Femur (tissue), 1 donor: ENCODE results near the gene GASK1B.
A peak's percentile ranks its signal among the peaks of the same experiment; 100 is the strongest.

Experiments
- DNase-seq: peaks from one replicate; pipeline ENCODE4 v3.0.0-alpha.2; 2017

Gene GASK1B

DNA sequence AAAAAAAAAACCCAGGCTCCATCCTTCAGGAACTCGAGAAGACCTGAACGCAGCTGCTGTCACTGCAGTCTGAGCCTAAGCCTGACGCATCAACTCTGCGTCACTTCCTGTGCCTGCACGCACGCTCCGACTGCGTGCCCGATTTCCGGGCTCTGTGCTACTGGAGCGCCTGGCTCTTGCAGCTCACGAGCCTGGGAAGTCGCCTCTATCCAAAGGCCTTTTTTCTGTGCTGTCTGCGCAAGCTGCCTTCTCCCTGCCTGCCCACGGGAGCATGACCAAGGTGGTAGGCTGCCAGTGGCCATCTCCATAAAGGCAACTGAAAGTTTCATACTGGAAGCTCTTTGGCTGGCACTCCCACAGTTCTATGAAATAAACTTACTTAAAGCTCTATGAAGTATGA is 9.9 kb upstream of the GASK1B start:
- no peak for DNase-seq

DNA sequence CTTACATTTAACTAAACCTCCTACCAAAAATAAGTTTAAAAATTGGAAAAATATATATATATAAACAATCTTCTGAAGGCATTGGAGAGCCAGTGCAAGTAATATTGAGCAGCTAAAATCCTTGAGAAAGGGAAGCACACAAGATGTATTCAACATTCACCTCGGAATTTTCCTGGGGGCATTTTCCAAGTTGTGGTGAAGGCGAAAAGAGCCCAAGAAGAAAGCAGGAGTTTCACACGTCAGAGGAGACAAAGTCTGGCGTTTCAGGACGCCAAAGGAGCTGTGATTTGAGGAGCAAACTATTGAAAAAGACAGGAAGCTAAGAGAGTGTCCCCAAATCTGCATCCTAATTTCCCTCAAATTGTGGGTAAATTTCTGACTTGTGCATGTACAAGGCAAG is 9.1 kb upstream of the GASK1B start:
- DNase-seq = no peak

DNA sequence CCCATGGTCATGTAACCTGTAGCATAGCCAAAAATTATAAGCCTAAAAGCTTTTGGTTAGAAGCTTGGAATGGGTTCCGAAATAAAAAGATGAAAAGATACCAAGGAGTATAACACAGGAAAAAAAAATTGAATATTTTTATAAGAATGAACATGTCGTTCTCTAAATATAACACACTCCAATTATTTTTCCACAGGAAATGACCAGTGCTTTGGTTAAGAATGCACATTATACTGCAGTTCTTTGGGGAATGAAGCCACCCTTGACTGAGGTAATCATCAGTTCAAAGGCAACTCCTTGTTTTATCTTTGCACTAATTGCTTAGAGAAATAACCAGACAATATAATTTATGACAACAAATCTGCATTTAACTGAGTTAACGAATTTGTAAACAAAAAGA is 6.6 kb upstream of the GASK1B start:
- no peak for DNase-seq

GRCh38 chr4:158176776-158177175 is 4.0 kb upstream of the GASK1B start:
- DNase-seq = no peak

DNA sequence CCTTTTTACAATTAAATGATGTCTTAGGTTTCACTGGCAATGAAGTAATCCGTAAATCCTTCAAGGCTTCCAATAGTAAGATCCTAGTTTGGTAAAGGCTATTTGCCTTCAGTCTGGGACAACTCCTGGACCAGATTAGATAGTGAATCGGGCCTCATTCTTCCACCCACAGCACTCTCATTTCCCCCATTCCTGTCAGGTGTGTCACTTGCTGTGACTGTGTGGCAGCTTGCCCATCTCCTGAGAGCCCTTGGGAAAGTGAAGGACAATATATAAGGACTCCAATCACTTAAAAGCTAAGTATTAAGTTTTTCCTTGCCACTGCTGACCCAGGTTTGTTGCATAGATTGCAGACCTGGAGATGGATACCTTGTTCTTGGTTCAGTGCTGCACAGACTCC is 3.3 kb upstream of the GASK1B start:
- DNase-seq = no peak

DNA sequence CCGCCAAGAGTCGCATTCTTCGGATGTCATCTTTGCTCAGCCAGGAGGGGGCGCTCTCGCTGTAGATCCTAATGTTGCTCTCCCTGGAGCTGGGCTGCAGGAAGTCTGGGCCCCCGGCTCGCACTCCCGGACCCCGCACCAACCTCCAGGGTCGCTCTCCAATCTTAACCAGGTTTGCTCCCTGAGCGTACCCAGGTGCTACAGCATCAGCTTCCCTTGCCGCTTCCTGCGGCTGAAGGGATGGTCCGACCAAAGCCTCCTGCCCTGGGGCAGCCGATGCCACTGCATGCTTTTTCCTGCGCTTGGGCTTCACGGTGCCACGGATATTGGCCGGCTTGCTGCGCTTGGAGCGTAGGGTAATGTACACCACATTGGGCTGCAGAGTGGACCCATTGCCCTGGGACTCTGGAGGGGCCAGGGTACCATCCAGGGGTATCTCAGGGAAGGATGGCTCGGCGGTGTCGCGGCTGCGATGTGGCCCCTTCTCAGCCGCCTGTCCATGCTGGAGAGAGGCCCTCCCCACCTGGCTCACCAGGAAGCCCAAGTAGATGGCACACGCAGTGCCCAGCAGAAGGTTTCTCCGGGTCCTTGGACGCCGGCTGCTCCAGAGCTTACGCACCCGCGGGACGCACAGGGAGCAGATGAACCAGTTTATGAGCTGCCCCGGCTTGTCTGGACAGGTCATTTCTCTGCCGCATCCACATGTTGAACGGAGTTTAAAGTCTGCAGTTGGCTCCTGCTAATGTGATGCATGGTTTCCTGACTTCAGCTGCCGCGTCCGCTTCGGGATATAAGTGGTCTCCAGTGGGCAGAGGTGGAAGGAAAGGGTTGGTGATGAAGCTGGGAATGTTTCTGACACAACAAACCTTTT is 1.9 kb downstream of the GASK1B start:
- DNase-seq = peak; percentile 37

GRCh38 chr4:158169931-158170690 is 2.7 kb downstream of the GASK1B start:
- peak; percentile 75 for DNase-seq

- no peak for DNase-seq
Observed at GRCh38 chr4:158169506-158169905, 3.3 kb downstream of the GASK1B start.

- DNase-seq = no peak
Observed at GRCh38 chr4:158168606-158169005, 4.2 kb downstream of the GASK1B start.

DNA sequence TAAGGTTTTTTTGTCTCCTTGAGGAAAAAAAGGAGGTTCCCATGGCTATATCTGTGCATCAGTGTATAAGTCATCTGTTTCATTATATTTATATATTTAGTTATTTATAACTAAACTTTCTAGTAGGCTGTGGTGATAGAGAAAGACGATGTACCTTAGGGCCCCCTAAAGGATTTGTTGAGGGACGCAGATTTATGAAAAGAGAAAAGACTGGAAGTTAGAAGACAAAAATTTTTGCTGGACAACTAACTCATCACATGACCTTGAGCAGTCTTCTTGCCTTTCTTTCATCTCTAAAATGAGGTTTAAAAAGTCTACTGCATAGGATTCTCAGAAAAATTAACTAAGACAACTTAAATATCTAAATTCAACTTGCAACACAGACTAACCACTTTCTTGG is 6.1 kb downstream of the GASK1B start:
- no peak for DNase-seq

- DNase-seq = no peak
Observed at GRCh38 chr4:158164768-158165213, 8.0 kb downstream of the GASK1B start.

DNA sequence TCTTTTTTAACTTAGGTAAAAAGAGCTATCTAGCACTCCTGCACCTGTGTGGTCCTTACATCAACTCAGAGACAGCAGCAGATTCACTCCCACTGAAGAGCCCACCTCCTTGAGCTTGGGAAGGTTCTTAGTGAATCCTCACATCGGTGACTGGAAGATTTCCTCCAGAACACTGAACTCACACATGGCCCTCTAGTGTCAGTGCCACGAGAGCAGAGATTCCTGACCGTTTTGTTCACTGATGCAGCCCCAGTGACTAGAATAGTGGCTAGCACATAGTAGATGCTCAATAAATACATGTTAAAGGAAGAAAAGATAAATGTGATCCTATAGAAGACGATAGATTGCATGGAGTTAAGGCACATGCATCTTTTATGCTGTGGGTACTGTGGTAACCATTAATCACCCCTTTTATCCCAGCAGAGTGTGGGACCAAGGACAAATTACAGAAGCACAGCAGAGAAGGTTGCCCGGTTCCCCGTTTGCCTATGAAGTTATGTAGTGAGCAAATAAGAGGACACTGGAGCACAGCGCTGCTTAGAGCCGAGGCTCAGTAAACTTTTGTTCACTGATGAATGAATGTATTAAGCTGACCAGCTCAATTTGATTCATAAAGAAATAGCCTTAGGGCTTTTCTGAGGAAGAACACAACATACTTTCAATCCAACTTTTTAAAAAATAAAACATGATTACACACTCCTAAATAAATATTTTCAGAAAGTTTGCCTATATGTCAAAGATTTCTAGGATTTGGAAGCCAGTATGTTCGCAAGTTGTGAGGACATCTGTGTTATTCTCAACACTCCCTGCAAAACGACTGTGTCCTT is 8.7 kb downstream of the GASK1B start:
- DNase-seq = no peak

DNA sequence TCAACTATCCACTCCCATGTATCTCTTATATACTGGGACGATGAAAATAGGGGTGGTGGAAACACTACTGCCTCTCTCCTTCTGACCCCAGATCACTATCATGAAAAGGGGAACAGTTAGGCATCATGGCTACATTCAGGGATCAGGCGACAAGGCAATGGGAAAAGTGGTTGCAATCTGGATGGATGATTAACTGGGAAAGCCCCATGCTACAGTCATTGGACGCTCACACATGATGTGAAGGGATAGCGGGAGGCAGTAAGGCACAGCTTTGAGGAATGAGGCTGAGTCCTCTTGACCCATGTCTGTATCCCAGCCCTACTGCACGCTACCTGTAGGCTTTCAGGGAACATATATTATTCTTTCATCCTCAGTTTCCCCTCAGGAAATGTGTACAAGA is 10.2 kb downstream of the GASK1B start:
- no peak for DNase-seq

DNA sequence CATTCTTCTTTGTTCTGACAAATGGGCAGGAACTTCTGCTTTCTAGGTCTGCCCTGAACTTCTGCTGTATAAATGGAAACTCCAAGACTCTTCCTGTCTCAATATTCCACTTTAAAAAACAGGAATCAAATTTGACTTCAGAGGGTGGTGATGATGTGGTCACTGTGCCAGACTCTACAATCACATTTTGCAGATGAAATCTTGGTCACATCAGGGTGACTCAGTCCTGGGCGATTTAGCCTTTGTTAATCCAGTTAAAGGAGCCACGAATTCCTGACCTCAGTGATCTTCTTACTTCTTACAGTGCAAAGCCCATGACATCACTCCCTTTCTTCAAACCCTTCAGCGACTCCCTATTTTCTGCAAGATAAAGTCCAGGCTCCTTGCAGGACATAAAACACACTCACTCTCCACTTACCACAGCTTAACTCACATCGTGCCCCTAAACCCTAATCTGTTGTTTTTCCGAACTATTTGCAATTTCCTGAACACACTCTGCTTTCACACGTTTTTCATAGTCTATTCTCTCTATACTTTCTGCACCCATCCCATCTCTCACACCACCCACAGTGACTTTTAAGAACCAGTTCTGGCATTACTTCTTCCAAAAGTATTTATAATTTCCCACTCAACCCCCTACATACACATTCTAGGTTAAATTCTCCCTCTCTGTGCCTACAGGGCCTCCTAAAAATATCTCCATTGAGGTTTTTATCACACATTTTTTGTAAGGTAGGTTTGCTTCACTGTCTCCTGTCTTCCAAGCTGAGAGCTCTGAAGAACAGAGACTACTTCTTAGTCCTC is 11.1 kb downstream of the GASK1B start:
- no peak for DNase-seq

DNA sequence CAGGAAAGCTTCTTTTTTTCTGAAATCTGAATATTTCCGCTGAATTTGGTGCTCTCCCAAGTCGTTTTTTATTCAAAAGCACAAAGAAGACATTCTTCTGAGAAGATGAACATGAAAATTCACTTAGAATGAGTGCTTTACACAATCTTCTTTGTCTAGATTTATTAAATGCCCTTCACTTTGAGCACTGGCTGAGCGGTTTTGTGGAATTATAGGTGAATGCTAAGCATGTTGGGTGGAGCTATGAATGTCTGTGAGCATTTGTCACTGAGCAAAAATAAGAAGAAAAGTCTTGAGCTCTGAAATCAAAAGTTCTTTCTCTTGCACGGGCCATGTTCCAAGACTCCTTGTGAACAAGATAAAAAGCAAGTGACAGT is 13.1 kb downstream of the GASK1B start:
- no peak for DNase-seq

DNA sequence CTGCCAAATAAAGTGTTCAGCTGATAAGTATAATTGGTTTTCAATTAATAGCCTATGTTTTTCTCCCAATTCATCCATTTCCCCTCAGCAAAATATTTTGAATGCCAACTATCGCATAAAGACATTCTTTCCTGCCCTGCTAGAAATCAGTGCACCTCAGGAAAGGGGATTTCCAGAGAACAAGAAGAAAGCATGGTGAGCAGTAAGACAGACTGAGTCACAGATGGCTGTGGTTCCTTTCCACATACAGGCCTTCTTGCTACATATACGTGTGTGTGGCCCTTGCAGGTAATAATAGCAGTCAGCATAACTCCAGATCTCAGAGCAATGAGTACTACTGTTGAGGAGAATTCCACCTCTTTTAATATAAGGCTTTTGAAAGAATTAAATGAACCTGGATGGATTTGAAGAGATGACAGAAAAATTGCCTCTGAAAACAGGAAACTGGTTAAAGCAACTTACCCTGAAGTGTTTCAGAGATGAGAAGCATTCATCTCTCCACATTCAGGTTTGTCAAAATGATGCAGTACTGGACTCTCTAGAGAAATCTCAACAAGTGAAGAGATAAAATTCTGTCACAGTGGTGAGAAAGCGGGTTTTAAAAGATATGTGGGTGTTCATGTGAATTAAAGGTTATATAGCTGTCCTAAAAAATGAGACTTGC is 13.6 kb downstream of the GASK1B start:
- DNase-seq = no peak

DNA sequence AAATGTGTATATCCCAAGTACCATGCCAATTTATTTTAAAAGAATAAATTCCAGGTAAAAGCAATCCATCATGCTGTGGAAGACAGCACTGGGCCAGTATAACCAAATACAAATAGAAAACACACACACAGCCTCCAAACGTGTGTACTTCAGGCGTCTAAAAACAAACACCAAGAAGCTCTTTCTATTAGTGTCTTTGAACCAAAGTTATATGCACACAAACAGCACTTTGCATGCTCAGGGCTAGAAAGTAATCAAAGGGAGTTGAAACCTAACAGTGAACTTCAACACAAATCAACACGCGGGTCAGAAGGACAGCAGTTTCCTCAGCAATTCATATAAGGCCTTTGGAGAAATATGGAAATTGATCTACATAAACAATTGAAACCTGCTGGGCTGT is 15.4 kb downstream of the GASK1B start:
- no peak for DNase-seq

DNA sequence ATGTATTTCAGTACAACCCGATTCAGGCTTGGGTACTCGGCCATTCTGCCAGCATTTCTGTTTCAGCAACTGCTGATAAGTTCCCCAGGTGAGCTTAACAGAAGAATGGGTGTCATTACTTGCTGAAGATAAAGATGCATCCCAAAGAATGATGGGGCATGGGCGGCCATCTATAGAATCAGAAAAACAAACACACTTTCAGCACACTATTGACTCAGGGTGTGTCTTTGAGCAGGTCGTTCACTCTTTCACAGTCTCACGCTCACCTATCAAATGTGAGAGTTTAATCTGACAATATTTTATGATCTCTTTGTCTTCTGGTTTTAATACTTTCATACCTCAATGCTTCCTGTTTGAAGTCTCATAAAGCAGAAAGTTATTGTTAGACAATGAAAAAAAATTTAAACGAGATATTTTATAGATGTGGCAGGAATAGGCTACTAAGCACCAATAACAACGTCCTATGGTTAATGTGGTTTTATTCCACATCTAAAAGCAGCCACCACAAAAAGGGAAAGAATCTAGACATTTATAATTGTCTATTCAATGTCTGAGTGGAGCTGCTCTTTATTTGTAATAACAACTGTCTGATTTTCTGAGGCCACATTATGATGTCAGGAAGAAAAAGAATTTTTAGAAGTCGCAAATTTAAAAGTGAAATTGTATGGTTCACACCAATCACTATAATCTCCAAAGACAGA is 17.0 kb downstream of the GASK1B start:
- no peak for DNase-seq

DNA sequence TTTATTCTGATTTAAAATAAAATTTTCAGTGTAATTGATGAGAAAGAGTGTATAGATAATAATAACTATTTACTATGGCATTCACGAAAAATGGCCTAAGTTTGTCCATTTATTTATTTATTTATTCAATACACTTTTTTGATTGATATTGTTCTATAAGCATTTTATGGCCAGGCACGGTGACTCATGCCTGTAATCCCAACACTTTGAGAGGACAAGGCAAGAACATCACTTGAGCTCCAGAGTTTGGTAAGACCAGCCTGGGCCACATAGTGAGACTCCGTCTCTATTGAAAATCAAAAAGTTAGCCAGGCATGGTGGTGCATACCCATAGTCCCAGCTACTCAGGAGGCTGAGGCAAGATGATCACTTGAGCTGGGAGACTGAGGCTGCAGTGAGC is 25.7 kb downstream of the GASK1B start:
- no peak for DNase-seq

DNA sequence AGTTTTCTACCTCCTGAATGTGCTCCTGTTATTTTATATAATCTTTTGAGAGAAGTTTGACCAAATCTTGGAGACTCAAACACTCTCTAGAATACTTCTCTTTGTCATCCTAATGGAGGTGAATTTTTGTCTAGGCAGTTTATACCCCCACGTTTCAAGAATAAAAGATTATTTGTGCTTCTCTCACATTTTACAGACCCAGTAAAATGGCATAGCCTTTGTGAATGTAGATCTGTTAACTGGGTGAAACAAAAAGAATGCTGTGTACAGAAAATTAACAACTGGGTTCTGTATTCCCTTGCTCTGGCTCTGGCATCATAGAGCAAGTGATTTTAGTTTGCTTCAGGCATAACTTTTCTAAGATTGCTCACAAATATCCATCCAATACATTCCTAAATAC is 26.1 kb downstream of the GASK1B start:
- no peak for DNase-seq

DNA sequence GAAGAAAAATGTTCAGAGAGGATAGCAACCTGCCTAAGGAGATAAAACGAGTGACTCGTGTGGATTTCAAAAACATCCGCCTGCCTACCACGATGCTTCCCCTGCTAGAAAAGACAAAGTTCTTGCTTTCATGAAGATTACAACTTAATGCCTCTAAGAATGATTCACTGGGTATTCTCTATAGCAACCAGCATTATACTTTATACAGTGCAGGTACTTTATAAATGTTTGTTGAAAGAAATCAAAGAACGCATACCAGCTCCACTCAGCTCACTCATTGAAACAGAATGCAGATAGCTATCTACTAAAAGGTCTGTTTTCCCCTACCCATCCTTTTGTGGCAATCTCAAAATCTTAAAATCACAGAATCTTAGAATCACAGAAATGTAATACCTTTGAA is 33.7 kb downstream of the GASK1B start:
- no peak for DNase-seq
